Raji (cell line): ENCODE data around the gene SEMA4C.

Experiments used
- POLR2A ChIP-seq: IDR thresholded peaks from 2 replicates; pipeline ENCODE4 v1.6.1; 2011; ENCODE audit warnings: low read depth, low read length, control low read depth; ENCODE audit not compliant: insufficient read depth

Gene SEMA4C

GRCh38 chr2:96890252-96890651 lies 20.4 kb upstream of the SEMA4C start:
- TF ChIP-seq POLR2A, result no peak

- TF ChIP-seq POLR2A, result no peak
These were observed 18.5 kb upstream of the SEMA4C start for GRCh38 chr2:96888072-96889011.

GRCh38 chr2:96887493-96888012 lies 17.7 kb upstream of the SEMA4C start:
- no peak for TF ChIP-seq POLR2A

DNA sequence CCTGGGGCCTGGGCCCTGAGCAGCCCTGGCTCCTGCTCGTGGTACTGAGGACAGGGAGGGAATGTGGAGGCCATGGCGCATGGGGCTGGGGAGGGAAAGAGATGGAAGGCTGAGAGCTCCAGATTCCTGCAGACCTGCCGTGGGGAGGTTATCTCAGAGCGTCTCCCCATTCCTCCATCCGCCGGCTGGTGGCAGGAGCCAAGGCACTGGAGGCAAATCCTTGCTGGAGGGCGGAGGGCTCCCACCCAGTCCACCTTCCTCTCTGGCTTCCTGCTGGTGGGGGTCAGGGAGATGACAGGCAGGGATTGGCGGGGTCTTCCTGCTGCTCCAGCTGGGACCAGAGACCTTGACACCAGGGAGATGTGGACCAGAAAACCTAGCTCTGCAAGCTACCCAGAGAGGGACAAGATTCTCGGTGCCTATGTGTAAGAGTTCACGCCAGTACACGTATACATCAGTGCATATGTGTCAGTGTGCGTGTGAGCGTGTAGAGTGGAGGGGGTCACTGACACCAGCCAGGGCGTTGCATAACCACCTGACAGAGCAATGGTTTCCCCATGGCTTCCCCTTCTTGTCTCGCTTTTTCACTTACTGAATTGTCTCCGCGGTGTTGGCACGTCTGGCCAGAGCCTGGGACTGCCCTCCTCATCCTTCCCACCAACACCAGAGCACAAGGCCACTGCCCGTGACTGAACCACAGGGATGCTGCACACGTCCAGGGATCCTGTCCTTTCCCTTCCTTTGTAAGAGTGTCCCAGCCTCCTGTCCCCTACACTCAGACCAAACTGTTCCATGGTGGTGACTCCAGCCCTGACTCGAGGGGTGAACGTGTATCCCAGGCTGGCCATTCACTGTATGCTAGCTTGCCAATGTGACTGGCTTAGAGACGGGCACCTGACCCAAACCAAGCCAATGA lies 15.8 kb upstream of the SEMA4C start:
- TF ChIP-seq POLR2A, result no peak

DNA sequence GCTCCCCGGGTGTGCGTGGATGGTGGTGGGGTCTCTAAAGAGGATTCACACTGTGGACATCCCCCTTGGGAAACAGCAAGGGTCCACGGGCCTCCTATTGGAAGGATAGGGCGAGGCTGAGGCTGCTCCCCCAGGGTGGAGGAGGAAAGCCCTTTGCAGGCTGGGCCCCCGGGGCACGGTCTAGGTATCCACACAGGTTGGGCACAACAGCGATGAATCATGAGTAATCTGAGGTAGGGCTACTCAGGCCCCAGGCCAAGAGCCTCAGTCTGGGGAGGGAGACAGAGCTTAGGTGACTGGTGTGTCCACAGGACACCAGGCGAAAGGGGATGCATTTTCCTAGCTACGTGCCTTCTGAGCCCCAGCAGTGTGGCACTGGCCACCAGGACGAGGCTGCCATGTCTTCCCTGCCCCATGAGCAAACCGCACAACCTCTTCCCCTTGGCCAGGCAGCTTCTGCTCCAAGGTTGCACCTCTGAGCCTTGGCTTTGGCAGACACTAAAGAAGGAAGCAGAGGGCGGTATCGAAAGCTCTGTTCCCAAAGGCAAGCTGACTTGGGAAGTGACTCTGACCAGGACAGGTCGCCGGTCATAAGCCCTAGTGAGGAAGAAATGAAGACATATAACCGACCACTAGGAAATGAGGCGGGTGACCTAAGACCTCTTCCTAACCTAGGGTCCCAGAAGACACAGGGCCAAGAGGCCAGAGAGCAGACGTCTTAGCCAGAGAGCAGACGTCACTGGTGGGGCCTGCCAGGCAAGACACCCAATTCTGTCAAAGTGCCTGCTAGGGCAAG lies 14.6 kb upstream of the SEMA4C start:
- TF ChIP-seq POLR2A, result no peak

GRCh38 chr2:96883306-96883705 lies 13.4 kb upstream of the SEMA4C start:
- TF ChIP-seq POLR2A, result no peak

DNA sequence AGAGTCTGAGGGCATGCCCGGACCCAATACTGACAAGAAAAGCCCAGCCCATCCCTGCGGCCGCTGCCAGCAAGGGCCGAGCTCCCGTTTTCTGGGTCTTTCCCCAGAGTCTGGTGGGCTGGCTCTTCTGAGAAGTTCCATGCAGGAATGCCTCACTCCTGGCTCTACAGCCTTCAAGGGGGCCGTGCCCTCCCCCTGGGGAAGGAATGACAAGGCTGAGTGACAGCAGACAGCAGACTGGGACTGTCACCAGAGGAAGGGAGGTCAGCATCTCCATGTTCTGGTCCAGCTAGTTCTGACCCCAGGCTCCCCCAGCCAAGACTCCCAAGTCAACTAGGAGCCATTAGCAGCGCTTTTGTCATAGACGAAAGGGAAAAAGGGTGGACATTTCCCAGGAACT lies 13.0 kb upstream of the SEMA4C start:
- no peak for TF ChIP-seq POLR2A

- TF ChIP-seq POLR2A, result no peak
These were observed 12.3 kb upstream of the SEMA4C start for GRCh38 chr2:96882230-96882629.

GRCh38 chr2:96881349-96882195 lies 11.7 kb upstream of the SEMA4C start:
- TF ChIP-seq POLR2A, result no peak

DNA sequence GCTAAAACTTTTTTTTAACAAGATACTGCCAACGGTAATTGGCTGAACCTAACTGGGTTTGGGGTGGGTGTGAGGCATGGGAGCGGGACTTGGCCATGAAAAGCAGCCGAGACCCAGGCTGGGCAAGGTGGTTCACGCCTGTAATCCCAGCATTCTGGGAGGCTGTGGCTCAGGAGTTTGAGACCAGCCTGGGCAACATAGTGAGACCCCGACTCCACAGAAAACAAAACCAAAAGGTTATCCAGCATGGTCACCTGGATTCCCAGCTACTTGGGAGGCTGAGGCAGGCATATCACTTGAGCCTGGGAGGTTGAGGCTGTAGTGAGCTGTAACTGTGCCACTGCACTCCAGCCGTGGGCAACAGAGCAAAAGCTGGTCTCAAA lies 11.0 kb upstream of the SEMA4C start:
- no peak for TF ChIP-seq POLR2A

DNA sequence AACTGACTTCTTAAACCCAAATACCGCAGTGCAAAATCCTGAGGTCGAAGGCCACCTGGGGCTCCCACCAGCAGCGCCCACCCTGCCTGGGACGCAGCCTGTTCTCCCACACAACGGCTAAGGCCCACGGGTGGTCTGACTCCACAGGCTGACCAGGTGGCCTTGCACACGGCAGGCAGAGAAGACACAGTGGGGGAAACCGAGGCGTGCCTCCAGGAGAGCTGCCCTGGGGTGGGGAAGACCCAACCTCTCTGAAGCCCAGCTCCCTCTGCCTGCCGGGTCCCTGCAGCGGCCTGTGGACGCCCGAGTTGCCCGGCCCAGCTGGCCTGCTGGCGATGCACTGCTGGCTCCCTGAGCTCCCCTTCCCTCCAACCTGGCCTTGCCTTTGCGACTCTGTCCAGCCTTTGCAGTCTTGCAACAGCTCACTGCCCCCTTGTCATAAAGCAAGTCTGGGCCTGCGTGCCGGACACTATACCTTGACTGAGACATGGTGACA lies 9.7 kb upstream of the SEMA4C start:
- no peak for TF ChIP-seq POLR2A

GRCh38 chr2:96878796-96879544 lies 9.1 kb upstream of the SEMA4C start:
- no peak for TF ChIP-seq POLR2A

- TF ChIP-seq POLR2A, result no peak
These were observed 8.3 kb upstream of the SEMA4C start for GRCh38 chr2:96878171-96878570.
